Activated T-helper 17 cell treated with anti-CD3 and anti-CD28 coated beads, Interleukin-2, amount 50 U/mL, for 72 hours (primary cell): ENCODE results near the gene SLC35F6. TPM values are rescaled to one million over a fixed set of nuclear protein-coding genes. Genes with fewer than 3 reads are reported as not detected.
"Not testable (repeated sequence)": the region's sequence is repeated elsewhere in the genome, so short reads cannot be mapped to it uniquely, and the experiment has no call there.

Experiments used
- ATAC-seq: fragments of 150-1000 bp; cut with Tn5 transposase; replicated peaks from 2 replicates; pipeline ENCODE4 v1.10.0; 2021; ENCODE audit warnings: mild to moderate bottlenecking, moderate library complexity
- H3K27ac Mint-ChIP-seq: one replicate; pipeline ENCODE4 v1.8.0; 2022; ENCODE audit warnings: mixed read lengths
- H3K27me3 Mint-ChIP-seq: one replicate; pipeline ENCODE4 v1.8.0; 2022; ENCODE audit warnings: mixed read lengths
- H3K36me3 Mint-ChIP-seq: one replicate; pipeline ENCODE4 v1.8.0; 2022; ENCODE audit warnings: low read depth, mild to moderate bottlenecking, mixed read lengths
- H3K4me1 Mint-ChIP-seq: one replicate; pipeline ENCODE4 v1.8.0; 2022; ENCODE audit warnings: mixed read lengths
- H3K4me3 Mint-ChIP-seq: one replicate; pipeline ENCODE4 v1.8.0; 2022; ENCODE audit warnings: mild to moderate bottlenecking, mixed read lengths
- H3K9me3 Mint-ChIP-seq: one replicate; pipeline ENCODE4 v1.8.0; 2022; ENCODE audit warnings: mixed read lengths
- total RNA-seq, 2 donors: library from RNA; stranded (reverse); gene quantifications; one replicate each; pipeline ENCODE4 v1.2.3, GENCODE V29; 2022

The SLC35F6 gene
- total RNA-seq, 2 donors from 2014 or later, result 8.2 to 15.0 TPM

- no peak for ATAC-seq
- Mint-ChIP-seq H3K4me1 (no peaks in the 10 kb centered on the region), H3K9me3 (no peaks in the 10 kb centered on the region), H3K27me3 (peaks cover 3% of the 10 kb centered on the region), H3K4me3 (no peak overlapping the region), H3K27ac (no peak overlapping the region), H3K36me3 (no peaks in the 10 kb centered on the region)
Measured at GRCh38 chr2:26740346-26740745, 23.7 kb upstream of the SLC35F6 start.

- no peak for ATAC-seq
- Mint-ChIP-seq H3K27ac (no peak overlapping the region), H3K36me3 (no peaks in the 10 kb centered on the region), H3K4me1 (no peaks in the 10 kb centered on the region), H3K4me3 (no peak overlapping the region), H3K9me3 (no peaks in the 10 kb centered on the region), H3K27me3 (peaks cover 3% of the 10 kb centered on the region)
Measured at GRCh38 chr2:26740890-26741302, 23.2 kb upstream of the SLC35F6 start.

- H3K36me3 Mint-ChIP-seq, result no peaks in the 10 kb centered on the region
Measured at GRCh38 chr2:26742048-26742770, 21.9 kb upstream of the SLC35F6 start.

GRCh38 chr2:26743852-26744251 is 20.2 kb upstream of the SLC35F6 start:
- H3K4me3 Mint-ChIP-seq, result no peak overlapping the region
- H3K27ac Mint-ChIP-seq, result no peak overlapping the region
- H3K4me1 Mint-ChIP-seq, result no peaks in the 10 kb centered on the region
- ATAC-seq, result no peak
- no peaks in the 10 kb centered on the region for H3K9me3 Mint-ChIP-seq
- no peaks in the 10 kb centered on the region for H3K36me3 Mint-ChIP-seq
- H3K27me3 Mint-ChIP-seq, result no peaks in the 10 kb centered on the region

More at GRCh38 chr2:26742048-26742770, 21.9 kb upstream of the SLC35F6 start:
- no peaks in the 10 kb centered on the region for H3K9me3 Mint-ChIP-seq
- no peaks in the 10 kb centered on the region for H3K4me1 Mint-ChIP-seq
- no peak overlapping the region for H3K4me3 Mint-ChIP-seq
- ATAC-seq, result no peak
- H3K27ac Mint-ChIP-seq, result no peak overlapping the region
- peaks cover under 1% of the 10 kb centered on the region for H3K27me3 Mint-ChIP-seq

- Mint-ChIP-seq H3K27me3 (no peaks in the 10 kb centered on the region), H3K27ac (no peak overlapping the region), H3K4me3 (no peak overlapping the region), H3K4me1 (no peaks in the 10 kb centered on the region), H3K9me3 (no peaks in the 10 kb centered on the region), H3K36me3 (no peaks in the 10 kb centered on the region)
- ATAC-seq, result no peak
Measured at GRCh38 chr2:26744953-26745352, 19.1 kb upstream of the SLC35F6 start.

GRCh38 chr2:26745609-26746327 is 18.3 kb upstream of the SLC35F6 start:
- no peak overlapping the region for H3K4me3 Mint-ChIP-seq
- no peaks in the 10 kb centered on the region for H3K9me3 Mint-ChIP-seq
- H3K36me3 Mint-ChIP-seq, result no peaks in the 10 kb centered on the region
- H3K27me3 Mint-ChIP-seq, result no peaks in the 10 kb centered on the region
- no peaks in the 10 kb centered on the region for H3K4me1 Mint-ChIP-seq
- H3K27ac Mint-ChIP-seq, result no peak overlapping the region
- peak; percentile 82 for ATAC-seq

- Mint-ChIP-seq H3K27ac (no peak overlapping the region), H3K36me3 (no peaks in the 10 kb centered on the region), H3K4me3 (no peak overlapping the region), H3K27me3 (peaks cover 4% of the 10 kb centered on the region), H3K9me3 (no peaks in the 10 kb centered on the region), H3K4me1 (no peaks in the 10 kb centered on the region)
- no peak for ATAC-seq
Measured at GRCh38 chr2:26746934-26747333, 17.1 kb upstream of the SLC35F6 start.

GRCh38 chr2:26749787-26750420 is 14.2 kb upstream of the SLC35F6 start:
- H3K27ac Mint-ChIP-seq, ATAC-seq, H3K36me3 Mint-ChIP-seq, H3K4me1 Mint-ChIP-seq, H3K27me3 Mint-ChIP-seq, H3K9me3 Mint-ChIP-seq, H3K4me3 Mint-ChIP-seq: not testable (repeated sequence)

- not testable (repeated sequence) for H3K27ac Mint-ChIP-seq, H3K4me1 Mint-ChIP-seq, H3K27me3 Mint-ChIP-seq, H3K36me3 Mint-ChIP-seq, ATAC-seq, H3K4me3 Mint-ChIP-seq, H3K9me3 Mint-ChIP-seq
Measured at GRCh38 chr2:26750467-26750866, 13.6 kb upstream of the SLC35F6 start.

GRCh38 chr2:26752656-26753055 is 11.4 kb upstream of the SLC35F6 start:
- no peaks in the 10 kb centered on the region for H3K9me3 Mint-ChIP-seq
- no peaks in the 10 kb centered on the region for H3K36me3 Mint-ChIP-seq
- no peak overlapping the region for H3K27ac Mint-ChIP-seq
- H3K4me1 Mint-ChIP-seq, result no peaks in the 10 kb centered on the region
- no peak for ATAC-seq
- H3K4me3 Mint-ChIP-seq, result no peak overlapping the region
- H3K27me3 Mint-ChIP-seq, result peaks cover 4% of the 10 kb centered on the region

- no peak for ATAC-seq
- no peak overlapping the region for H3K4me3 Mint-ChIP-seq
- no peak overlapping the region for H3K27ac Mint-ChIP-seq
- H3K27me3 Mint-ChIP-seq, result peaks cover 4% of the 10 kb centered on the region
- H3K4me1 Mint-ChIP-seq, result peaks cover 5% of the 10 kb centered on the region
- no peaks in the 10 kb centered on the region for H3K36me3 Mint-ChIP-seq
- no peaks in the 10 kb centered on the region for H3K9me3 Mint-ChIP-seq
Measured at GRCh38 chr2:26754539-26754938, 9.5 kb upstream of the SLC35F6 start.

- no peaks in the 10 kb centered on the region for H3K36me3 Mint-ChIP-seq
- H3K9me3 Mint-ChIP-seq, result no peaks in the 10 kb centered on the region
- peaks cover 4% of the 10 kb centered on the region for H3K27me3 Mint-ChIP-seq
- H3K27ac Mint-ChIP-seq, result no peak overlapping the region
- H3K4me1 Mint-ChIP-seq, result peaks cover 5% of the 10 kb centered on the region
- ATAC-seq, result no peak
- H3K4me3 Mint-ChIP-seq, result no peak overlapping the region
Measured at GRCh38 chr2:26754972-26755670, 9.0 kb upstream of the SLC35F6 start.

GRCh38 chr2:26756337-26756736 is 7.7 kb upstream of the SLC35F6 start:
- Mint-ChIP-seq H3K36me3 (no peaks in the 10 kb centered on the region), H3K27me3 (peaks cover 1% of the 10 kb centered on the region), H3K9me3 (no peaks in the 10 kb centered on the region), H3K4me1 (peaks cover 5% of the 10 kb centered on the region), H3K4me3 (no peak overlapping the region), H3K27ac (no peak overlapping the region)
- ATAC-seq, result no peak

GRCh38 chr2:26757873-26758789 is 6.0 kb upstream of the SLC35F6 start:
- Mint-ChIP-seq H3K9me3 (no peaks in the 10 kb centered on the region), H3K27me3 (no peaks in the 10 kb centered on the region), H3K36me3 (no peaks in the 10 kb centered on the region), H3K4me3 (no peak overlapping the region), H3K27ac (peak overlapping the region; percentile 68), H3K4me1 (peaks cover 5% of the 10 kb centered on the region)
- peak; percentile 86 for ATAC-seq
